ENCODE data around the gene GREM1. TPM values are rescaled to one million over a fixed set of nuclear protein-coding genes. Genes with fewer than 3 reads are reported as not detected.

The GREM1 gene
- total RNA-seq, 1 experiment from 2014 or later: 1.1 TPM

GRCh38 chr15:32707436-32707835 lies 10.4 kb upstream of the GREM1 start:
- Mint-ChIP-seq H3K27me3 (ENCODE audit: low read depth) (peaks cover 21% of the 10 kb centered on the region), H3K4me3 (no peak overlapping the region), H3K36me3 (ENCODE audit: insufficient read depth in 1 of 3, low read depth in 3 of 3) (no peaks in the 10 kb centered on the region), H3K9me3 (no peaks in the 10 kb centered on the region), H3K27ac (no peak overlapping the region), H3K4me1 (peaks cover 4 to 6% of the 10 kb centered on the region in 2 experiments; a peak in 3 of 4 replicates)
- Histone ChIP-seq H4K8ac (replicated peaks; ENCODE audit: insufficient read length, low read depth, low read length) (no peak overlapping the region), H4K5ac (ENCODE audit: insufficient read length, low read depth, low read length) (no peak overlapping the region), H3K27me3 (ENCODE audit: insufficient read depth, low read length) (no peaks in the 10 kb centered on the region), H3K23ac (ENCODE audit: insufficient read length, low read depth, low read length) (no peak overlapping the region), H3T11ph (ENCODE audit: low read length) (no peak overlapping the region), H3K18ac (ENCODE audit: insufficient read length, low read depth, low read length) (no peak overlapping the region), H3K14ac (ENCODE audit: insufficient read depth, low read length) (no peak overlapping the region), H4K20me1 (ENCODE audit: control insufficient read depth, insufficient read depth, insufficient read length) (no peaks in the 10 kb centered on the region), H3K79me1 (ENCODE audit: insufficient read depth, low read depth, low read length, poor library complexity, severe bottlenecking) (no peaks in the 10 kb centered on the region), H3K4me1 (ENCODE audit: insufficient read depth, low read length) (no peaks in the 10 kb centered on the region; the same call in 1 of the 2 replicates), H3K4me2 (ENCODE audit: insufficient read depth, insufficient read length, low read length) (no peak overlapping the region), H2BK12ac (ENCODE audit: insufficient read length, low read depth, low read length) (no peak overlapping the region), H2BK120ac (ENCODE audit: low read depth, low read length, poor library complexity, severe bottlenecking) (no peak overlapping the region), H2BK20ac (ENCODE audit: low read depth, low read length, poor library complexity, severe bottlenecking) (no peak overlapping the region), H2AK5ac (ENCODE audit: insufficient read length, low read length) (no peak overlapping the region), H2BK5ac (ENCODE audit: insufficient read length, low read length) (no peak overlapping the region), H3K27ac (ENCODE audit: insufficient read length, low read depth, low read length) (no peak overlapping the region), H3K56ac (ENCODE audit: insufficient read length, low read depth, low read length) (no peak overlapping the region), H3K23me2 (ENCODE audit: insufficient read length, low read depth, low read length, poor library complexity, severe bottlenecking) (no peaks in the 10 kb centered on the region), H3K9ac (ENCODE audit: extremely low read depth, insufficient read length, low read length) (no peak overlapping the region), H2BK15ac (ENCODE audit: low read depth, low read length) (no peak overlapping the region), H3K4ac (ENCODE audit: low read depth, low read length) (no peak overlapping the region), H3K9me3 (ENCODE audit: control insufficient read depth, low read depth, low read length) (no peaks in the 10 kb centered on the region), H4K91ac (ENCODE audit: insufficient read length, low read depth, low read length) (no peak overlapping the region), H2AFZ (ENCODE audit: low read length) (no peak overlapping the region), H3K79me2 (ENCODE audit: insufficient read depth, low read length) (no peaks in the 10 kb centered on the region)
- WGBS (ENCODE audit: extremely low coverage, insufficient read length, low lambda C conversion rate): no CpG with 5 or more reads among the region's 6 CpGs
- no peak for TF ChIP-seq CTCF (conservative IDR thresholded peaks at IDR 0.05)
- DNase-seq: no peak

Measured in H9 (cell line).